NCI-H1092 treated with DMSO at 0.1 percent for 48 hours (cell line): ENCODE data around the gene SMC1A.
"Not testable (repeated sequence)": the region's sequence is repeated elsewhere in the genome, so short reads cannot be mapped to it uniquely, and the experiment has no call there.

Source experiments
- DNase-seq: peaks from one replicate; lab custom pipeline; 2025; lab: John Stamatoyannopoulos, UW

SMC1A gene

GRCh38 chrX:53422086-53422860, at the start of gene SMC1A:
SMC1A (minus strand) TSS chrX:53422654; CDS start chrX:53422600, 54 bp downstream.
- DNase-seq: peak; percentile 95

DNA sequence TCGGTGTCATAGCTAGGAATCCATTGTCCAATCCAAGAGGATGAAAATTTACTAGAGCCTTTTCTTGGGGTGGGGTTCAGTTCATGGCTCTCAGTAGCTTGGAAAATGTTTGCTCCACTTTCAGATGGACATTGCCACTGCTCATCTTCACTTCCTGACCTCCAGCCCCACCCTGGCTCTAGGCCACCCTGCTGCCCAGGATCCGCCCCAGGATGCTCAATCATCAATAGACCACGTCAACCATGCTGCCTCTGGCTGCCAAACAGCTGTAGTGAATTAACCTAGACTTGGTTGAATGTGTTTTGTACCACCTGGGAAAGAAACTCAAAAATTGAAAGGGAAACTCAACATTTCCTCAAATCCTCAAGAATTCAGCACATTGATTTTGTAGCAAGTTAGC, 48.9 kb upstream of the SMC1A start:
- DNase-seq: no peak

- not testable (repeated sequence) for DNase-seq
Observed at GRCh38 chrX:53468659-53469058, 46.2 kb upstream of the SMC1A start.

DNA sequence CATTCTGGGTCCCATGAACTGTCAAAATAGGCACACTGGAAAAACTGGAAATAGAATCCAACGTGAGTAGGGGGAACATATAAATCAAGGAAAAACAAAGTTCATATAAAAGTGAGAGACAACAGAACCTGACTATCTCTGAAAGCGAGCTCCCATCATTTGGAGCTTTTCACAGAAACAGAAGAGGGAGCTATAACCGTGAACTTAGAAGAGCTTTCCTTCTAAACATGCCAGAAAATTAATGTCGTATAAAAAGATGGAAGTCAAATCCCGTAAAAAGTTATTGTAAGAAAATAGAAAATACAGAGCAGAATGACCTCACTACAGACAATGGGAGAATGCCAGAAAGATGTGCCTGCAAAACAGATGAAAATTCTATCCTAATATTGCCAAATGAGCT, 35.6 kb upstream of the SMC1A start:
- no peak for DNase-seq

- DNase-seq: no peak
Observed at GRCh38 chrX:53456254-53456653, 33.8 kb upstream of the SMC1A start.

DNA sequence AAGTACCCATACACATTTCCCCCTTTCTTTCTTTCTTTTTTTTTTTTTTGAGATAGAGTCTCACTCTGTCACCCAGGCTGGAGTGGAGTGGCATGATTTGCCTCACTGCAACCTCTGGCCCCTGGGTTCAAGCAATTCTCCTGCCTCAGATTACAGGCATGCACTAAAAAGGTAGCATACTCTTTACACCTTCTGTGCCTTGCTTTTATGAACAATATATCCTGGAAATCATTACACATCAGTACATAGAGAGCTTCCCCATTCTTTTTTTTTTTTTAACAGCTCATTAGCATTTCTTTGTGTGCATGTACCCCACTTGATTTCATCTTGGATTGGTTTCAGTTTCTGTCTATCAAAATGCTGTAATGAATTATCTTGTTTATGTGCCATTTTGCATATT, 30.4 kb upstream of the SMC1A start:
- no peak for DNase-seq

DNA sequence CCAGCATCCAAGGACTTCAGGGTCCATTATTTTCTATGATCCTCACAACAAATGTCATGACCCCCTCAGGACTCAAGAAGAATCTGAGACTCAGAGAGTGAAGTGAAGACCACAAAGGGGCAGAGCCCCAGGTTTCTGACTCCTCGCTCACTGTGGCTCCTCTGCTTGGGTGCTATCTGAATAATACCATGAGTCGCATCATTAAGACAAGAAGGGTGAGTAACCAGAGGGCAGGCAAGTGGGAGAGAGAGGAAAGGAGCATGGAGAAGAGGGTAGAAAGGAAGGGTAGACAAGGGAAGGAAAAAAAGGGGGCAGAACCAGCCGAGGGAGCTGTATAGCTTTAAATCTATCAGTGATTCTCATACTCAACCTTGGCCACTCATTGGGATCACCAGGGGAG, 27.2 kb upstream of the SMC1A start:
- DNase-seq: no peak

DNA sequence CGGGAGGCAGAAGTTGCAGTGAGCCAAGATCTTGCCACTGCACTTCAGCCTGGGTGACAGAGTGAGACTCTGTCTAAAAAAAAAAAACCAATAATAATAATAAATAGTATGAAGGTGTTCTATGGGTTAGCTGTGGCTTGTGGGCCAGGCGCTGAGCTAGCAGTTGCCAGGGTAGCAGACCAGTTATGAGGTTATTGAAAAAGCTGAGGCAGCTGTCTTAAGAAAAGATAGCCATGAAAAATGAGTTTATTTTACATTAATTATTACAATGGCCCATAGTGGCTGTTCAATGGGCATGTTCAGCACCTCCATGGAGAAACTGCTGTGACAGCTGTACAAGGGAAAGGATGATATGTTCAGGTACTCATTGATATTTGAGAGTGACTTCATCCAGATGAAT, 25.0 kb upstream of the SMC1A start:
- DNase-seq: no peak

- peak; percentile 49 for DNase-seq
Observed at GRCh38 chrX:53445977-53446376, 23.5 kb upstream of the SMC1A start.

GRCh38 chrX:53442322-53442631, 19.8 kb upstream of the SMC1A start:
- DNase-seq: no peak

- DNase-seq: peak; percentile 92
Observed at GRCh38 chrX:53441531-53442321, 19.3 kb upstream of the SMC1A start.

- peak; percentile 69 for DNase-seq
Observed at GRCh38 chrX:53440621-53441517, 18.4 kb upstream of the SMC1A start.

GRCh38 chrX:53440101-53440500, 17.6 kb upstream of the SMC1A start:
- peak; percentile 69 for DNase-seq

GRCh38 chrX:53438832-53439230, 16.4 kb upstream of the SMC1A start:
- no peak for DNase-seq

DNA sequence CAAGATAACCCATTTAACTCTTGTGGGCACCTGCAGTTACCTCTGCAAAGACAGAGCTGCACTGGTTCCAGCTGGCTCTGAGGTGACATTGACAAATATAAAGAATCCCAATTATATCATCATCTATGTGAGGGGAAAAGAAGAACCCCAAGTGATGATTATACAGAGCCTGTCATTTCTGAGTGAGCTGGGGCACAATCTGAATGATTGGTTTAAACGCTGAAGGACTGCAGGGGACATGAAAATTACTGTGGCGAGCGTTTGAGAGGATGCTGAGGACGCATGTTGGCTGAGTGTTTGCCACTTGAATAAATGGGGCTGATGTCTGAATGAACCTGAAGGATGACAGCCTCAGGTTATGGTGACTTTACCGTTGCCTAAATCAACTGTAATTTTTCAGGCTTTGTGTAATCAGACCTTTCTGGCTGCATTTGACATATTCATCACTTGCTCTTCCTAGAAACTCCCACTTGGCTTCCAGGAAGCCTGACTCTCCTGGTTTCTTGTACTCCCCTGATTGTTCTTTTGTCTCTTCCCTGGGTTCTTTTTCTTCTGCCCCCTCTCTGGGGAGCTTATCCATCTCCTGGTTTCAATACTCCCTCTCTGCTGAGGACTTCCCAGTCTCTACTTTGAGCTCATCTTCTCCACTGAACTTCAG, 15.8 kb upstream of the SMC1A start:
- DNase-seq: peak; percentile 58

DNA sequence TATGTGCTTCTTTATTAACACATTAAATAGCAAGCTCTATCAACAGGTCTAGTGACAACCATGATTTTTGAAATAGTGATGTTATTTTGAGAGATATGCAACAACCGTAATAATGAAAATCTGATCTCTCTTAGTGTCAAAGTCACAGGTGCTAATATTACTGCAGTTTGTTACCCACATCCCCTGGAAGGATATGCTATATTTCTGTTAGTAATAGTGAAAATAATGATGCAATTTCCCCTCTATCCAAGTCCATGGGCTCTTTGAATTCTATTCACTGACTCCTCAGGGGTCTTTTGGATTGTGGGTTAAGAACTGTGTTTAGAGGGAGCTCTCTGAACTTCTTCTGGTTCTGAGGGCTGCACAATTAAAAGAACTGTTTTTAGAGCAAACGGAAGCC, 14.8 kb upstream of the SMC1A start:
- DNase-seq: no peak

DNA sequence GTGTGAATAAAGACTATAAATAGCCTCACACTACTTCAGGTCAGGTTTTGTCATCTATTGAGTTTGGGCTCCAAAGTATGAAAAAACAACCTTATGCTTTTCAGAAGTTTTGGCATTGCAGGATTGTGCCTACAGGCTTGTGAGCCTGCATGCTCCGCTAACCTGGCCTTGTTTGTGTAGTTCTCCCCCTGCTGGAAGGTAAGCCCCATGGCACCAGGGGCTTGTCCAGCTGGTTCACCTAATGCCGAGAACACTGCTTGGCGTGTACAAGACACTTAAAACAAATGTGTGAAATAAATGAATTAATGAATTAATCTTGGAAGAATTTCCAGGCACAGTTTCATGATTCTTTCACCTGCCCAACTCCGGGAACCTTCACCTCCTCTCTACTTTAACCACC, 13.5 kb upstream of the SMC1A start:
- DNase-seq: peak; percentile 65

- DNase-seq: peak; percentile 86
Observed at GRCh38 chrX:53433651-53434639, 11.5 kb upstream of the SMC1A start, which contains the start of gene HSD17B10. HSD17B10 (minus strand) TSS chrX:53434370; CDS start chrX:53434345, 25 bp downstream.

- DNase-seq: no peak
Observed at GRCh38 chrX:53430231-53430630, 7.8 kb upstream of the SMC1A start.

DNA sequence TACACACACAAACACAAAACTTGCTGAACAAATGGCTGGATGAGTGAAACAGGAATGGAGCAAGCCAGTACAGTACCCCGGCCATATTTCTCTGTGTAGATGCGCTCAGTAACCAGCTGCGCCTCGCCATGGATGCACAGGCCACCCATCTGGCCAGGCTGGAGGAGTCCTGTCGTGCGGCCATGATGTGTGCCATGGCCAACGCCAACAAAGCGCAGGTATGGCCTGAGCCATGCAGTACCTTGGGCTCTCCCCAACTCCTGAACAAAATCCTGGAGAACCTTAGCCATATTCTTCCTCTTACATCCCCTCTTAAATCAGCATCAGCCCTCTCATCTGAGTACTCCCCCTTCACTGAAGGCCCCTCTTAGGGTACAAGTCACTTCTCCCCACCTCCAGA, 7.3 kb upstream of the SMC1A start:
- DNase-seq: no peak

GRCh38 chrX:53422861-53423306, 430 bp upstream of the SMC1A start, which contains the start of gene RIBC1:
RIBC1 (plus strand) TSS chrX:53422873; CDS start chrX:53426277, 3,404 bp downstream.
- no peak for DNase-seq
